HK-2 (cell line): ENCODE data around the gene COBLL1.

Experiments
- DNase-seq: peaks from one replicate; pipeline ENCODE4 v3.0.0-alpha.2; 2018; ENCODE audit not compliant: unreplicated experiment

COBLL1 gene

DNA sequence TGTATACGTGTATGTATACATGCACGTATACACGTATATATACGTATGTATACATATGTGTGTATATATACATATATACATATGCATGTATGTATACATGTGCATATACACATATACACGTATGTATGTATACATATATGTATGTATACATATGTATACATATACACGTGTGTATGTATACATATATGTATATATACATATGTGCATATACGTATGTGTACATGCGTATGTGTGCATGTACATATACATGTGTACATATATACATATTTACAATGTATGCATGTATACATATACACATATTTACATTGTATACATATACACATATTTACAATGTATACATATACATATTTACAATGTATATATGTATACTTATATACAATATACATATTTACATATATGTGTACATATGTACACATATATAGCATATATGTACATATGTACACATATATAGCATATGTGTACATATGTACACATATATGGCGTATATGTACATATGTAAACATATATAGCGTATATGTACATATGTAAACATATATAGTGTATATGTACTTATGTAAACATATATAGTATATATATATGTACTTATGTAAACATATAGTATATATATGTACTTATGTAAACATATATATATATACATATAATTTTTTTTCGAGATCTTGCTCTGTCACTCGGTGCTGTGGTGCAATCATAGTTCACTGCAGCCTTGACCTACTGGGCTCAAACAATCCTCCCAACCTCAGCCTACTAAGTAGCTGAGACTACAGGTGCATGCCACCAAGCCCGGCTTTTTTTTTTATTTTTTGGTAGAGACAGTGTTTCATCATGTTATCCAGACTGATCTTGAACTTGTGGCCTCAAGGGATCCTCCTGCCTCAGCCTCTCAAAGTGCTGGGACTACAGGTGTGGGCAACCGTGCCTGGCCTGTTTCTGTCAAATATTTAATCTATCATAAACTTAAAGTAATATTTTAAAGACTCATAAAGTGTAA, 23.2 kb downstream of the COBLL1 start:
- no peak for DNase-seq

DNA sequence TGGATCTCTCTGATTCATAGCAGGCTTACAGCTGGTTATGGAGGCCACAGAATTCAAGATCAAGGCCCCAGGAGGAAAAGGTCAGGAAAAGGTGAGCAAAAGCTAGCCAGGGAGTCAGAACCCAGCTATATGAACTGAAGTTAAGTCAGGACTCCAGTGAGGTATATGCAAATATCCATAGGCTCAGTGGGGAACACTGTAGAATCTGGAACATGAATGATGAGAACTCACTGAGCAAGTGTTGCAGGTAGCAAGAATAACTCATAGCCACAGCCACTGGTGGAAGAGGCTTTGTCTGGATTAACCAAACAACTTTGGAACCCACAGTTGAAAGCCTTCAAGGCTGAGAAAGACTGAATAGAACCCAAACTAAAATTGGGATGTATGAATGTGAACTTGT, 24.7 kb downstream of the COBLL1 start:
- DNase-seq = no peak

- DNase-seq = no peak
Measured at GRCh38 chr2:164816046-164816445, 25.6 kb downstream of the COBLL1 start.

- DNase-seq = no peak
Measured at GRCh38 chr2:164815071-164815793, 26.4 kb downstream of the COBLL1 start.

- DNase-seq = no peak
Measured at GRCh38 chr2:164813535-164813934, 28.1 kb downstream of the COBLL1 start.

DNA sequence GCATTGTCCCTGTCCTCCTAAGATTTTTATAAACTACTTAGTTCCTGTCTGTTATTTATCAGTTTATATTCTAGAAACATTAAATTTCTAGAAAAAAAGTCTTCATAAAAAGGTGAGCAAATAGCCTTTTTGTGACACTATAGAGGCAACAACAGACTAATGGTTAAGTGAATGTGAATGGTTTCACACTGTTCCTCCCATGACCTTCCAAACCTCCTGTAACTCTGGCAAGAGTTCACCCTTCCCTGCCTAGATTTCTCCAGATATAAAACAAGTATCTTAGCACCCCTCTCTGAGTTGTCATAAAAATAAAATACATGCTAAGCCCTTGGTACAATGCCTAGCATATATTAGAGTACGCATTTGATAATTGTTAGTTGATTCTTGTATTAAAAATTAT, 29.2 kb downstream of the COBLL1 start:
- DNase-seq = no peak

DNA sequence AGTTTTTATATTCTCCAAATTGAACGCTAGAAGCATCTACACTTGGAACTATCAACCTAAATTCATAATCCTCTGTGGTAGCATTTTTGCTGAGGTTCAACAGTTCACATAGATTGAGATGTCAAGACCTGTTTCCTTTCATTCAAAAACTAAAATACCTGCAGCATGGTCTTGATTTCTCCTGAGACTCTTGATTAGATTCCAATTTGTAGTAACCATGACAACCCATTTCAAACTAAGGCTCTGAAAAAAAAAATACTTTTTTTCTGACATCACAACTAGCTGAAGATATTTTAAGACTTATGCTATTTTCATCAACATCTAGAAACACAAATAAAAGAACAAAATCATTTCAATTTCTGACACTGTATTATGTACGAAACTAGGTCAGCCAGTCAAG, 29.8 kb downstream of the COBLL1 start:
- no peak for DNase-seq

GRCh38 chr2:164810843-164811242, 30.8 kb downstream of the COBLL1 start:
- DNase-seq = no peak

GRCh38 chr2:164808776-164809175, 32.8 kb downstream of the COBLL1 start:
- no peak for DNase-seq

DNA sequence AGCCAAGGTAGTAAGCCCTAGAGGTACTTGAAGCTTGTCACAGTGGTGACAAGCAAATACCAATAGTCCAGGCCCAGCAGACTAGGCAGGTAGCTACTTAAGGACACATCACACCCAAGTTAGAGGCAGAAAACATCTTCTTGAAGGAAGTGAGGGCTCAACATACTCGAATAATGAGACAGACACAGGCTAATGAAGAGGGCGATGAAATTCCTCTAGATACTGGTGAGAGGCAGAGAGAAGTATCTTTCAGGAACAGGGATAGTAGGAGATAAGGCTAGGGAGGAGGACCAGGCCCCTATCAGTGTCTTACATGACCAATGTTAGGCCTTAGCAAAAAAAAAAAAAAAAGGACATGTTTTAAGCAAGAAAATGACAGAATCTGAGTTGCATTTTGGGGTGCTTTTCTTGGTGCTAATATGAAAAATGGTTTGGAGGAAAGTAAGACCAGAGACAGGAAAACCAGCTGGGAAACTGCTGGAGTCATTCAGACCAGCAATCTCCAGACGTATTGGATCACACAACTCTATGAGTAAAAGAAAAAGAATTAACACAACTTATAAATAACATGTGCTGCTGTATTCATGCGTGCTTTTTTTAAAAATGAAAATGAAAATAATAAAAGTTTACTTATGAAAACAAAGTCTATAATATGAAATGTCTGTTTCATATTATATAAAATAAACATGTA, 37.7 kb downstream of the COBLL1 start:
- DNase-seq = no peak

DNA sequence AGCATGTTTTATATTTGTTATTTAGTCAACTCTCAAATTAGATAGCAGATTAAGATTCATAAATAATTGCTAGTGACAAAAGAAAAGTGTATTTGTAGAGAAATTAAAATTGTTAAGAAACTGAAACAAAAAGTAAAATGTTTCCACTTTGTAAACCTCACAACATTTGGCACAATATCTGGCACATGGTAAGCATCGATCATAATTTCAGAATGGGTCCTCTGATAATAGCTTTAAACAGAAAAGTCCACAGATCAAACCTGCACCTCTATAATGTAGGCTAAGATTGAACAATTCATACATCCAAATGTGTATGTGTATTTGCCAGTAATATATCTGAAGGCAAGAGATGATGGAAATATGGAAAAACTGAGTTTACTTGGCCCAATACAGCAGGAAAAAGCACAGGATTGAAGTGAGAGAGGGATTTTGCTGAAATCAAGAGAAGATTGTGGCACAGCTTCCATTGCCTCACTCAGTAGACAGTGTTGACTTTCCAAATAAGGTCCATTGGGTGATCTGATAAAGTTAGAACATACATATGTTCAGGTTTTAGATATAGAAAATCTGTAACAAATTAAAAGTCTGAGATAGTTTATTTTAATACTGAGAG, 39.4 kb downstream of the COBLL1 start:
- DNase-seq = no peak

DNA sequence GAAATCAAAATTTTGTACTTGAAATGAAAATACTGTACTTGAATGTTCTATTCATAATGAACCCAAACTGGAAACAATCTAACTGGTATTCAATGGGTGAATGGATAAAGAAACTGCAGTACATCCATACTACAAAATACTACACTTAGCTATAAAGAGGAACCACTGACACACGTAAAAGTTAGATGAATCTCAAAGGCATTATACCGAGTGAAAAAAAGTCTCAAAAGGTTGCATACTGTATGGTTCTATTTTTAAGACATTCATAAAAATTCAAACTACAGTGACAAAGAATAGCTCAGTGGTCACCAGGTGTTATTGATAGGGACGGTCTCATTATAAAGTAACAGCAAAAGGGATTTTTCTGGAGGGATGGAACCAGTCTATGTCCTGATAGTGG, 41.1 kb downstream of the COBLL1 start:
- DNase-seq = no peak

GRCh38 chr2:164797627-164798026, 44.0 kb downstream of the COBLL1 start:
- no peak for DNase-seq

DNA sequence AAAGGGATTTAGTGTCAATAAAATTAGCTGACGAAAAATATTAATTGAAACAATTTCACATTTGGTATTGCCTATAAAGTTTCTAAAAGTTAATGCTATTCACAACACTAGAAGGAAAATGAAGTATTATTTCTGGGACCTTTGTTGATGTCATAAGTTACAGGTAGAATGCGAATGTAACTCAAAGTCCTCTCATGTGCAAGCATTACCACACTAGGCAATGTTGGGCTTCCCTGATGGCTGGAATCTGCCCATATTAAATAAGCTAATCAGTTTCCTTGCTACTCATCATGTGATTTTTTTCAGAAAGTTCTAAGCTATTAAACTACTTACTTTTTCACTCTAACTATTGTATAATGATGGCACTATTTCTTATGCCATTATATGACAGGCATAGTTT, 44.6 kb downstream of the COBLL1 start:
- DNase-seq = no peak

DNA sequence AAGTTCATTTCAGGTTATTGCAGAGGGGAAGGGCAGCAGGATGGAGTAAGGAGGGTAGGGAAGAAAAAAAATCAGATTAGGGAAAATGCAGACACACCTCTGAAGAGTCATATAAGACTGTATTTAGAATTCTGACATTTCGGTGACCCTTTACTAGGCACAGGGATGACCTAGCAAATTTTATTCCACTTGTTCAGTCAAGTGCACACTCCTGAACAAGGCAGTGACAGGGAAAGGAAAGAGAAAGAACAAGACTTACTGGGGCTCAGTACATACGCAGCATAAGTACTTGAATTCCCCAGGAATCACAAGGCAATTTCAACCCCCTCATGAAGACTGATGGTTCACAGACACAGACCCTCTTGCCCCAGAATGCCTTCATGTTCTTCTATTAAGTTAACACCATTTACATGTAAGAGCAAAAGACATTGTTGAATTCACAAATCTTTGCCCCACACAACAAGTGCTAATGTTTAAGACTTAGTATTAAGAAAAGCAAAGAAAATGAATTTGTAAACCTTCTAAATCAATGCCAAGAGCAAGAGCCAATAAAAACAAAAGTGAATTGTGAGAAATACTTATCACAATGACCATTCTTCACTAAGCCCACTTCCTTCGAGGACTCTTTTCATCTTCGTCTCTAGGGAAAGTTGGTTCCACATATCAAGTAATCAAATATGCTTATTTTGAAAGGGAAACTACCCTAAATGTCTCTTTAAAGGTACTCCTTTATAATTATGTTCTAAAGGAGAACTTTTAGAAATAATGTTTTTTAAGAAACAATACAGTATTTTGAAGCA, 47.0 kb downstream of the COBLL1 start:
- DNase-seq = no peak

- no peak for DNase-seq
Measured at GRCh38 chr2:164794016-164794415, 47.6 kb downstream of the COBLL1 start.

DNA sequence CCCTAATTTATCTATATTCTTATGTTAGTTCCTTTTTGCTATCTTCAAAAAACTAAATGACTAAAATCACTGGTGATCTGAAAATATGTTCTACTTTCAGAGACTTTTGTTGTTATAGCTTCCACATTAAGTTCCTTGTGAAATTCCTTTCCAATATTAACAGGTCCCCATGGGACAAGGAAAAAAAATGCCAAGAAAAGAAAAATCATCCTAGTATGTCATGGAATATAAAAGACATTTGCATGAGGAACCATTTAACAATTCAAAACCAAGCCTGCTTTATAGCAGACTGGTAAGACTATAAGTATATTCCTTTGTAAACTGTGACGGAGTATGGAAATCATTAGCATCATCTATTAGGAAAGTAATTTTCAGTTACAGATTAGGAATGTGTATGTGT, 48.1 kb downstream of the COBLL1 start:
- no peak for DNase-seq

GRCh38 chr2:164792316-164793170, 49.1 kb downstream of the COBLL1 start:
- no peak for DNase-seq

DNA sequence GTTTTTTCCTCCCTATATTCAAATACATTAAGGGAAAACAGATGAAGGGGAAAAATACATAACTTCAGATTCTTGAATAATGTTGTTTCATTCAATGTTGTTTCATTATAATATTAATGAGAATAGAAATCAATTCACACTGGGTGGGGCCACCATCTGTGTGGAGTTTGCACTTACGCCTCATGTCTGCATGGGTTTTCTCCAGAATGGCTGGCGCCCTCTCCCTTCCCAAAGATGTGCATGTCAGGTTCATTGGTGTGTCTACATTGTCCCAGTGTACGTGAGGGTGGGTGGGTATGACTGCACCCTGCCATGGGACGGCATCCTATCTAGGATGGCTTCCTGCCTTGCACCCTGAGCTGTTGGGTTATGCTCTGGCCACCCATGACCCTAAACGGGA, 51.7 kb downstream of the COBLL1 start:
- DNase-seq = no peak

DNA sequence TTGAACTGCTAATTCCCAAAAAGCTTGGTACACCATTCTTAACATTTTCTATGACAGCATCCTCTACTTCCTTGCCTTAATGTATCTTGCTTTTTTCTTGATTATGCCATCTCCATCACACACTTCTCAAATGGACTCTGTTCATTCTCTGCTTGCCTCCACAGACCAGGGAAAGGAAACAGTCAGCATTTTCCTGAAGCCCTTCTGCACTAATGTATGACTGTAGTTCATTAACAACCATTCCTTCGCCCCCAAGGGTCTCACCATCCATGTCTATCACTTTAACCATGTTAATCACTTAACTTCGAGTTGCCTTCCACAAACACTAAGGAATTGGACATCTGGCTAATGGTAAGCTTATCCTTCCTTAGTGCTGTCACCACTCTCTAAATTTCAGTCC, 54.8 kb downstream of the COBLL1 start:
- DNase-seq = no peak
